Peyer's patch (tissue), 4 donors: Measurements from ENCODE around the gene TRIM14. TPM values are rescaled to one million over a fixed set of nuclear protein-coding genes. Genes with fewer than 3 reads are reported as not detected.

Source experiments
- DNase-seq, 3 donors: peaks; one replicate each; pipeline ENCODE4 v3.0.0-alpha.2; 2017 to 2019
- H3K27ac ChIP-seq, 4 donors: fragments of 200-600 bp; sonication (generic); one replicate each; pipeline ENCODE4 v1.5.1; 2016 to 2019
- H3K27me3 ChIP-seq, 2 donors: fragments of 200-600 bp; sonication (generic); one replicate each; pipeline ENCODE4 v1.5.1; 2019
- H3K36me3 ChIP-seq, 3 donors: fragments of 200-600 bp; sonication (generic); one replicate each; pipeline ENCODE4 v1.5.1; 2016 to 2019
- H3K4me1 ChIP-seq, 4 donors: fragments of 200-600 bp; sonication (generic); one replicate each; pipeline ENCODE4 v1.5.1; 2016 to 2019
- H3K4me3 ChIP-seq, 4 donors: fragments of 200-600 bp; sonication (generic); 1 replicate in 3 of 4; 2 replicates in 1 of 4; pipeline ENCODE4 v1.5.1; 2016 to 2019; ENCODE audit warnings: mild to moderate bottlenecking in 1 of 4
- H3K9me3 ChIP-seq, 4 donors: fragments of 200-600 bp; sonication (generic); one replicate each; pipeline ENCODE4 v1.5.1; 2016 to 2019; ENCODE audit warnings: mild to moderate bottlenecking in 1 of 4
- POLR2A ChIP-seq, 2 donors: fragments of 450-650 bp; IDR thresholded peaks; one replicate each; pipeline ENCODE4 v1.5.1; 2017; ENCODE audit warnings: antibody characterized with exemption in 2 of 2, mild to moderate bottlenecking in 2 of 2, moderate library complexity in 2 of 2
- total RNA-seq, 4 donors: library from RNA; depleted of rRNA; stranded (reverse); fragments of >200 nt; gene quantifications; one replicate each; pipeline ENCODE4 v1.1.0, GENCODE V29; 2016
- TF ChIP-seq, protein P1 (sequence below), 6 experiments: fragments of 450-650 bp in 4 of 6; fragments of 200-600 bp in 2 of 6; sonication (generic) in 1 of 6; IDR thresholded peaks; one replicate each; pipeline ENCODE4 v1.5.1; 2017 to 2019; ENCODE audit warnings: antibody characterized with exemption in 6 of 6, mild to moderate bottlenecking in 3 of 6, moderate library complexity in 1 of 6

Gene TRIM14
- total RNA-seq, 4 donors from 2014 or later, result 61.1 to 101 (median 72.0) TPM

DNA sequence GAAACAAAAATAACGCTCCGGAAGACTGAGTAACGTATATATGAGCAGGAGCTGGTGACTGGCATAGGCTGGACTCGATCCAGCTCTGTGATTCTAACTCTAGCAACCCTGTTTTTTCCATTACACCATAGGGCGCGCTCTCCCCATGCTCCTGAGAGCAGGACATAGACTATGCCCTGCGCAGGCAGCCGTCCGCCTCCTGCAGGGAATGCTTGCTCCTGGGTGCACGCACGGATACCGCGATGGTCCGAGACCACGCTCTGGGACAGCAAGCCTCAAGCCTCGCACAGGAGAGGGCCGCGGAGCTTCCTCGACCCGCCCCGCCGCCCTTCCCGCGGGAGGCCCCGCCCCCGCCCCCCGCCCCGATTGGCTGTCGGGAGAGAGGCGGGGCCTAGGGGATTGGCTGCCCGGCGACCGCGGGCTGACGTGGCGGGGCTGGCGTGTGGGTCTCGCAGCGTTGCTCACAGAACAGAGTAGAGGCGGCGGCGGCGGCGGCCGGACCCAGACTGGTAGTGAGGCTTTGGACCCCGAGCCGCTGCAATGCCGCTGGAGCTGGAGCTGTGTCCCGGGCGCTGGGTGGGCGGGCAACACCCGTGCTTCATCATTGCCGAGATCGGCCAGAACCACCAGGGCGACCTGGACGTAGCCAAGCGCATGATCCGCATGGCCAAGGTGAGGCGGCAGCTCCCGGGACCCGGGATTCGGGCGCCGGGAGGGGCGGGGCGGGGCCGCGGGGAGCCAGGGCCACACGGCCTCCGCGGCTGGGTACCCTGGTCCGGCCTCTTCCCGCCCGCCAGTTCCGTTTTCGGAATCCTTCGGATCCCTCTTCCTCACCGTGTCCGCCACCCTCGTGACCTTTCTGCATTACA lies 62.5 kb downstream of the TRIM14 start, which contains the start of gene NANS:
Gene NANS (plus strand): TSS at position 464 of the 869 bp plus-strand sequence. CDS start 77 bp downstream, at position 541.
- Histone ChIP-seq H3K27me3 (no peaks in the 10 kb centered on the region), H3K9me3 (no peaks in the 10 kb centered on the region), H3K4me1 (peaks cover 0 to 19% (median 0%) of the 10 kb centered on the region in 4 donors), H3K36me3 (peaks cover 0 to 10% (median 0%) of the 10 kb centered on the region in 3 donors), H3K27ac (peak within 1 kb of the TSS; percentile 93 to 98 (median 96)), H3K4me3 (peak within 1 kb of the TSS; percentile 74 to 99 (median 89))
- peak; percentile 97 to 99 for TF ChIP-seq POLR2A (IDR thresholded peaks at IDR 0.05)
- TF ChIP-seq, protein P1, sequence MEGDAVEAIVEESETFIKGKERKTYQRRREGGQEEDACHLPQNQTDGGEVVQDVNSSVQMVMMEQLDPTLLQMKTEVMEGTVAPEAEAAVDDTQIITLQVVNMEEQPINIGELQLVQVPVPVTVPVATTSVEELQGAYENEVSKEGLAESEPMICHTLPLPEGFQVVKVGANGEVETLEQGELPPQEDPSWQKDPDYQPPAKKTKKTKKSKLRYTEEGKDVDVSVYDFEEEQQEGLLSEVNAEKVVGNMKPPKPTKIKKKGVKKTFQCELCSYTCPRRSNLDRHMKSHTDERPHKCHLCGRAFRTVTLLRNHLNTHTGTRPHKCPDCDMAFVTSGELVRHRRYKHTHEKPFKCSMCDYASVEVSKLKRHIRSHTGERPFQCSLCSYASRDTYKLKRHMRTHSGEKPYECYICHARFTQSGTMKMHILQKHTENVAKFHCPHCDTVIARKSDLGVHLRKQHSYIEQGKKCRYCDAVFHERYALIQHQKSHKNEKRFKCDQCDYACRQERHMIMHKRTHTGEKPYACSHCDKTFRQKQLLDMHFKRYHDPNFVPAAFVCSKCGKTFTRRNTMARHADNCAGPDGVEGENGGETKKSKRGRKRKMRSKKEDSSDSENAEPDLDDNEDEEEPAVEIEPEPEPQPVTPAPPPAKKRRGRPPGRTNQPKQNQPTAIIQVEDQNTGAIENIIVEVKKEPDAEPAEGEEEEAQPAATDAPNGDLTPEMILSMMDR (IDR thresholded peaks at IDR 0.05), result peak in 3 of 6 experiments; percentile 13 to 26 (median 18)
- peak; percentile 97 to 98 (median 97) for DNase-seq

DNA sequence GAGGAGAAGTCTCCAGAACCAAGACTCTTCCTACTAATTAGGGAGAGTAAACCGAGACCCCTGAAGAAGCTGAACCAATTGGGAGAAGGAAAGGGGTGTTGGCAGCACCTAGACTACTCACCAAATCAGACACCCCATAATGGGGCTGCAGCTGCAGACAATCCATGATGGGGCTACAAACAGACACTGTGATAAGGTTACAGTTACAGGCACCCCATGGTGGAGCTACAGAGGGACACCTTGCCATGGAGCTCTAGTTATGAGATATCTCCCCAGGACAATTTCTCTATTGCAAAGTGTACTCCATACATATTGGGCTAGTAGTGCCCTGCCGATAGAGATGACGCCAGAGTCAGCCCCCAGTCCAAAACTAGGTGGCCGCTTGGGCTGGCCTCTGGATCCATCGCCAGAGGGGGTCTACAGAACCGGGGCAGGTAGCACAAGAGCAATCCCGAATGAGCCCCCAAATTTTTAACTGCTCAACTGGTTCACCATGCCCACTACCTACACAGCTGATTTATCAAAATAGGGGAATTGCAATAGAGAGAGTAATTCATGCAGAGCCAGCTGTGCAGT lies 64.6 kb downstream of the TRIM14 start:
- H3K4me3 ChIP-seq, result no peak overlapping the region
- no peaks in the 10 kb centered on the region for H3K36me3 ChIP-seq
- TF ChIP-seq, protein P1 (IDR thresholded peaks at IDR 0.05), result no peak
- no peak for TF ChIP-seq POLR2A (IDR thresholded peaks at IDR 0.05)
- H3K9me3 ChIP-seq, result no peaks in the 10 kb centered on the region
- H3K4me1 ChIP-seq, result peaks cover 0 to 16% (median 0%) of the 10 kb centered on the region in 4 donors
- DNase-seq, result no peak
- no peaks in the 10 kb centered on the region for H3K27me3 ChIP-seq
- no peak overlapping the region for H3K27ac ChIP-seq

DNA sequence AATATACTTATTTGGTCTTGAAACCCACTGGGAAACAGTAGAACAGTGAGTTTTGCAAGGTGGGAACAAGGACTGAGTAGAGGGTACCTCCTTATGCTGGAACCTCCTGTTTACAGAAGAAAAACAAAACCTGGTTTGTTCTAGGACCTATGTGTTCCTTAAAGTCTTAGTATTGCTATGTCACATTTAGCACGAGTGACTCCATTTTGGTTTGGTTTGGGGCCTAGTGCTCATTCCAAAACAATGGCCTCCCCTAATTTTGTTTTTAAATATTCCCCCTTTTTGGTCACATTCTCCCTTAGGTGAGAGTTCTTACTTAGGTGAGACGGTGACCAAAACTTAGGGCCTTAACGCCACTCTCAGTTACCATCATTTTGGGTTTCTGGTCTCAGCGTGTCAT lies 68.7 kb downstream of the TRIM14 start:
- no peaks in the 10 kb centered on the region for H3K9me3 ChIP-seq
- H3K27me3 ChIP-seq, result no peaks in the 10 kb centered on the region
- H3K4me3 ChIP-seq, result no peak overlapping the region
- H3K36me3 ChIP-seq, result no peaks in the 10 kb centered on the region
- no peaks in the 10 kb centered on the region for H3K4me1 ChIP-seq
- H3K27ac ChIP-seq, result no peak overlapping the region
- no peak for DNase-seq
- TF ChIP-seq POLR2A (IDR thresholded peaks at IDR 0.05), result no peak
- TF ChIP-seq, protein P1 (IDR thresholded peaks at IDR 0.05), result no peak

DNA sequence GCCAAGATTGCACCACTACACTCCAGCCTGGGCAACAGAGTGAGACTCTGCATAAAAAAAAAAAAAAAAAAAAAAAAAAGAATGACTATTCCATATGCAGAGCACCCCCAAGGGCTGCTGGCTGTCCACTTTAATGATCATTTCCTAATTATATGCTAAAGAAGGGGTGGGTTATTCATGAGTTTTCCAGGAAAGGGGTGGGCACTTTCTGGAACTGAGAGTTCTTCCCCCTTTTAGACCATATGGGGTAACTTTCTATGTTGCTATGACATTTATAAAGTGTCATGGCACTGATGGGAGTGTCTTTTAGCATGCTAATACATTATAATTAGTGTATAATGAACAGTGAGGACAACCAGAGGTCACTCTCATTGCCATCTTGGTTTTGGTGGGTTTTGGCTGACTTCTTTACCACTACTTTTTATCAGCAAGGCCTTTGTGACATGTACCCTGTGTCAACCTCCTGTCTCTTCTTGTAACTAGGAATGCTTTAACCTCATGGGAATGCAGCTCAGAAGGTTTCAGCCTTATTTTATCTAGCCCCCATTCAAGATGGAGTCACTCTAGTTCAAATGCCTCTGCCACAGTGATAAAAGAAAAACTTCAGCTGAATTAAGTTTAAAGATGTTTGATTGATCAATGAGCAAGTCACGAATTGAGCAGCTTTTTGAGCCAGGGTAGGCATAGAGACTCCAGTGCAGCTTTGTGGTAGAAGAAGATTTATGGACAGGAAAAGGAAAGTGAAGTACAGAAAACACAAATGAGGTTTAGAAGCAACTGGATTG lies 69.5 kb downstream of the TRIM14 start:
- Histone ChIP-seq H3K4me3 (no peak overlapping the region), H3K27me3 (no peaks in the 10 kb centered on the region), H3K4me1 (no peaks in the 10 kb centered on the region), H3K36me3 (no peaks in the 10 kb centered on the region), H3K27ac (no peak overlapping the region), H3K9me3 (no peaks in the 10 kb centered on the region)
- DNase-seq, result no peak
- TF ChIP-seq POLR2A (IDR thresholded peaks at IDR 0.05), result no peak
- TF ChIP-seq, protein P1 (IDR thresholded peaks at IDR 0.05), result no peak

DNA sequence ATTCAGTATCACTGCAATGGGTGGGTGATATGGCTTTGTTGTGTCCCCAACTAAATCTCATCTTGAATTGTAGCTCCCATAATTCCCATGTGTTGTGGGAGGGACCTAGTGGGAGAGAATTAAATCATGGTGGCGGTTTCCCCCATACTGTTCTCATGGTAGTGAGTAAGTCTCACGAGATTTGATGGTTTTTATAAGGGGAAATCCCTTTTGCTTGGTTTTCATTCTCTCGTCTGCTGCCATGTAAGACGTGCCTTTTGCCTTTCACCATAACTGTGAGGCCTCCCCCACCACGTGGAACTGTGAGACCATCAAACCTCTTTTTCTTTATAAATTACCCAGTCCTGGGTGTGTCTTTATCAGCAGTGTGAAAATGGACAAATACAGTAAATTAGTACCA lies 72.0 kb downstream of the TRIM14 start:
- H3K27me3 ChIP-seq, result no peaks in the 10 kb centered on the region
- H3K27ac ChIP-seq, result no peak overlapping the region
- no peaks in the 10 kb centered on the region for H3K4me1 ChIP-seq
- H3K36me3 ChIP-seq, result no peaks in the 10 kb centered on the region
- no peak for DNase-seq
- H3K4me3 ChIP-seq, result no peak overlapping the region
- no peak for TF ChIP-seq POLR2A (IDR thresholded peaks at IDR 0.05)
- TF ChIP-seq, protein P1 (IDR thresholded peaks at IDR 0.05), result no peak
- H3K9me3 ChIP-seq, result no peaks in the 10 kb centered on the region
